Stimulated activated CD4-positive, alpha-beta T cell treated with anti-CD3 and anti-CD28 coated beads, Interleukin-15, amount 100 ng/mL, for 24 hours (primary cell): ENCODE measurements around the gene TTC31.

Experiments
- DNase-seq: peaks from one replicate; pipeline ENCODE4 v3.0.0-alpha.2; 2020

The TTC31 gene

DNA sequence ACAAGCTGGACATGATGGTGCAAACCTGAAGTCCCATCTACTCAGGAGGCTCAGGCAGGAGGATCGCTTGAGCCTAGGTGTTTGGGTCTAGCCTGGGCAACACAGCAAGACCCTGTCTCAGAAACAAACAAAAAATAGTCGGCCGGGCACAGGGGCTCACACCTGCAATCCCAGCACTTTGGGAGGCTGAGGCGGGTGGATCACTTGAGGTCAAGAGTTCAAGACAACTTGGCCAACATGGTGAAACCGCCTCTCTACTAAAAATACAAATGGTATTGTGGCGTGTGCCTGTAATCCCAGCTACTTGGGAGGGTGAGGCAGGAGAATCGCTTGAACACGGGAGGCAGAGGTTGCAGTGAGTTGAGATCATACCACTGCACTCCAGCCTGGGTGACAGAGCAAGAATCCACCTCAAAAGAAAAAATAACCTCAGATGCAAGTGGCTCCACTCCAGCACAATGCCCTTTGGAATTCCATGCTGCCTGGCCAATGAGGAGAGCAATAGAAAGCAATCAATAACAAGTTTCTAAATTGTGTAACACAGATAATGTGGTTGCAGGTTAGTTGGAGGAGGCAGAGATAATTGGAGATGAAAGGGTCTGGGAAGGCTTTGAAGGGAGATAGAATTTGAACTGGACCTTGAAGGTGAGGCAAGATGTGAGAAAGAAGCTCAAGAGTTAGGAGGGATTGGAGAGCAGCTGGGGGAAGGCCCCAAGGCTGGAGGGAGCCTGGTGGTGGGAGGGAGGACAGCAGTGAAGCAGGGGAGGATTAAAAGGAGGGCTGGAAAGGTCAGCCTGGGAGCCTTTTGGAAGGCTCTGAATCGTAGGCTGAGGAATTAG, 6.0 kb downstream of the TTC31 start:
- DNase-seq = no peak

DNA sequence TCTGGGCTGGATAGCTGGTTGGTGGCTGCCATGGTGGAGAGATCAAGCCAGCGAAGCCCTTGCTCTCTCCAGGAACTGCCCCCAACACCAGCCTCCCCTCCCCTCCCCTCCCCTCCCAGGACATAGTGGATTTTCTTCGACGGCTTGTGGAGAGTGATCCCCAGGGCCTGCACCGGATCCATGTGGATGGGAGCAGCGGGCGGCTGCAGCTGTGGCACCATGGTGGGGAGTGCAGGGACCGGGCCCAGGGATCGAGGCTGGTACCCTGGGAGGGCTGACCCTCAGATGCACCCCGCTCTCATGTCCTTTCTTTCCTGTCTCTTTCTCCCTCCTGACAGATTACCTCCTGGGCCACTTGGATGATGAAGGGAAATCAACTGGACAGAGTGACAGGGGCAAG, 7.0 kb downstream of the TTC31 start:
- no peak for DNase-seq

DNA sequence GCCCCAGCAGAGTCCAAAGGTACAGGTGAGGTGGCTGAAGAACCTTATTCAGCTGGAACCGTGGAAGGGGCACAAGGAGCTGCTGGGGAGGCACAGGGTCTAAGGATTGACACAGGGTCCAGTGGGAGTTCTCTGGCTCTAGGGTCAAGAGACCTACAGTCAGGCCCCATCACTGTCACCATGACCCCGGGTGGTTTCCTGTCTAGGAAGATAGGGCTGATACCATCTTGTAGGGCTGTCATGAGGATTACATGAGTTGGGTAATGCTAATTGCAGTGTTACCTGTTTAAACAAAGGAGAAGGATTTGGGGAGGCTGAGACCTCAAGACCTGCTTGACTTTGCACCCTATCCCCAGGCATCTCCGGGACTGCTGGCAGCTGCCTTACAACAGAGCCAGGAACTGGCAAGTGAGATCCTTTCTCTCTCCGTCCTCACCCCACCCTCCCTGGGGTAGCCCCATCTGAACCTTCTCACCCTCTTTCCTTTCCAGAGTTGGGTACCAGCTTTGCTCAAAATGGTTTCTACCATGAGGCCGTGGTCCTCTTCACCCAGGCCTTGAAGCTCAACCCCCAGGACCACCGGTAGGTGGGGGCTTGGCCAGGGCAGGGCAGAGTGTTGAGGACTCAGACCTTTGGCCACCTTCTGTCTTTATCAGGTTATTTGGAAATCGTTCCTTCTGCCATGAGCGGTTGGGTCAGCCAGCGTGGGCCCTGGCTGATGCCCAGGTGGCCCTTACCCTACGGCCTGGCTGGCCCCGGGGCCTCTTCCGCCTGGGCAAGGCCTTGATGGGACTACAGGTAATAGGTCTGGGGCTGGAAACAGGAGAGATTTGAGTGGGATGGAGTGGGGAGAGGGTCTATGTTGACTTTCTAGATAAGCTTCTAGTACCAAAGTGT, 9.0 kb downstream of the TTC31 start:
- no peak for DNase-seq

DNA sequence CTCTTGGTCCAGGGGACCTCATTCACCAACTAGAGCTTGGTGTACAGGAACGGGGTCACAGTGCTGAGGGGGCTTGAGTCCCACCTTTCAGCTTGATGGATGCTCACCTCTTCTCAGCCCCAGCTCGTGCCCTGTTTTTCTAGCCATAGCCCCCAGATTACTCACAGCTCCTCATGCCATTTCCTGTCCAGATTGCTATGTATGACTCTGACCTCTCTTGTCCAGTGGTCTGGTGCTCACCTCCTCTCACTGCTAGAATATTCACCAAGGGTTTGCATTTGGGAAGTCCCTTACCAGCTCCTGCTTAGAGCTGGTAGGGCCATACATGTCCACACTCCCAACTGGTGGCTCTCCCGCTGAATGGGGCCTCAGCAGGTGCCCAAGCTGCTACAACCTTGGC, 10.7 kb downstream of the TTC31 start:
- no peak for DNase-seq

DNA sequence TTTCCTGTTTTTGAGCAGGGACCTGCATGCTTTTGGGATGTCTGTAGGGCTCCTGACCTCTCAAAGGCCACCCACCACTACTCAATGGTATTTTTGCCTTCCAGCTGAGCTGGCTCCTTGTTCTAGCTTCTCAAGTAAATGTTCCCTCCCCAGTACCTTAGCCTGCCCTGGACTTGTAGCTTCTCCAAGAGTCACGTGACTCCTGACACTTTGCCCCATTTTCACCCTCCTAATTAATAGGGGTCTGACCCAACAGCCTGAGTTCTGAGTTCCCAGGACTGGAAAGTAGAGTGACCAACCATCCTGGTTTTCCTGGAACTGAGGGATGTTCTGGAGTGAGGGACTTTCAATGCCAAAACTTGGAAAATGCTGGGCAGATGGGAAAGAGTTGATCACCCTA, 12.6 kb downstream of the TTC31 start:
- no peak for DNase-seq

DNA sequence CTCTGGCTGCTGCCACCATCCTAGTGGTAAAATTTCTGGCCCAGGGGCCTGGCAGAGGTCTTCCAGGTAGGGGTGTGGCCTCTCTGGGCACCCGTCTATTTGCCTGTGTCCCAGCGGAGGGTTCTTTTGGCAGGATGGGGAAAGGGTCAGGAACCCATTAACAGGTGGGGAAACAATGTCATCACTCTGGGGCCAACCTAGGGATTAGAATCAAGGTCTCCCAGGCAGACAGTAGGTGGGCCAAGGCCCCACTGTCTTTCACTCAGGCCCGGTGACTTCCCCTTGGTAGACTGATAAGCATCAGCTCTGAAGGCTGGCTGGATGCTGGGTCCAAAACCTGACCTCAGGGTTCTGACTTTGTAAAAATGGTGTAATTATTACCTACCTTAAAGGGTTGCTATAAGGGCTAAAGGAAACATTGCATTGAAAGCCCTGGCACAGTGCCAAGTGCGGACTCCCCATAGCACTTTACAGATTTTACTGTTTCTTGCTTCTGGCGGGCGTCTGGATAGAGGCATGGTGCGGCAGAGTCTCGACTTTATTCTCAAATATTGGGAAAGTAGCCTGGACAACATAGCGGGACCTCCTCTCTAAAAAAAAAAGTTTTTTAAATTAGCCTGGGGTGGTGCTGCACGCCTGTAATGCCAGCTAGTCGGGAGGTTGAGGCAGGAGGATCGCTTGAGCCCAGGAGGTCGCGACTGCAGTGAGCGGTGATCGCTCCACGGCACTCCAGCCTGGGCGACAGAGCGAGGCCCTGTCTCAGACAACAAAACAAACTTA, 14.3 kb downstream of the TTC31 start:
- DNase-seq = no peak

DNA sequence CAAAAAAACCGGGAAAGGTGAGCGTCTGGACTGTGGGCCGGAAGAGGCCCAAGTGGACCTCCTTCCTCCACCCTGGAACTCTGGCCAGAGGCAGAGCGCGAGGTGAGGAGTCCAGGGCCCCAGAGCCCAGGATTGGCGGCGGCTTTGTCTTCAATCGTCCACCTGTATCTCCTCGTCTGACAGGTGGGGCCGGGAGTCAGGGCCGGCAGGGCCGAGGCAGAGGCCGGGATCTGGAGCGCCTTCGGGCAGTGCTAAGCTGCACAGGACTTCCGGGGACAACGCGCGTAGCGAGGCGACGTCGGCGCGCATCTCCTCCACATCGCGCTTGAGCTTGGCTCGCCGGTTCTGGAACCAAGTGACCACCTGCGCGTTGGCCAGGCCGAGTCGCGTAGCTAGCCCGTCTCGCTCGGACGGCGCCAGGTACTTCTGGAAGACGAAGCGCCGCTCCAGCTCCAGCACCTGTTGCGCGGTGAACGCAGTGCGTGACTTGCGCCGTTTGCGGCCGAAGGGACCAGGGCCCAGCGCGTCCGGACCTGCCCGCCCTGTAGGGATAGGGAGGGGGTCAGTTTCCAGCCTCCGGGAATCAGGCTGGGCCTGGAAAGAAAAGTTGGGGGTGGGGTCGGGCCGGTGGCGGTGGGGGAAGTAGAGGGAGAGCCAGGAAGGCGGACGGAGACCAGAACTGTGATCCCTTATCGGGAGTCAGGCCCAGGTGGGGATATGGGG, 15.1 kb downstream of the TTC31 start:
- DNase-seq = peak; percentile 62

DNA sequence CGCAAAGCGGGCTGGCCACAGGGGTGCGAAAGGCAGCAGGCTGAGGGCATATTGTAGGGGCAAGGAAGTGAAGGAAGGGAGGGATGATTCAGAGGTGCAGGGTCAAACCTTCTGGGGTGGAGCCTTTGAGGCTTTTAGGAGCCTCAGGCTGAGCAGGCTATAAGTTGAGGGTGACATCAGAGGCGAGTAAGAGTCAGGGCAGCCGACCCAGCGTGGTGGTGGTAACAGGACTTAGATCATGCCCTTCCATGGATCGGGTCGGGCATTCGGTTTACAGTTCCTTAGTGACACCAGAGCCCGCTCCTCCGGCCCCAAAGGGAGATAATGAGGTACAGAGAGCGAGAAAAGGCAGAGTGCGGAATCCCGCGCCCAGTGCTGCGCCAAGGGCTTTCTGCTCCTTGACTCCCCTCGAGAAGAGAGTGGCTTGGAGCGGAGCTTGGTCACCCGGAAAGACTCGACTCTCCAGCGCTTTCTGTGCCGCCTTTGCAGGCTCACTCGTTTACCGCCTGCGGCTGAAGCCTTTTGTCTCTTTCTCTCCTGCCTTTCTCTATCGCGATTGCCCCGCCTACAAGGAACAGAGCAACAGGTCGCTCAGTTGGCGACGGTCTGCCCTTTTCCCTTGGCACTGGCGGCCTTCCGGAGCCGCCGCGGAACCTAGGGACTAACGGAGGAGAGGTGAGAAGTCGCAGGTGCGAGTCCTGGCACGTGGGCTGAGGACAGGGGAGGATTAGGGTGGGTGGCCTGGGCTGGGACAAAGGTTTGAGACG, 15.8 kb downstream of the TTC31 start:
- DNase-seq = peak; percentile 47

DNA sequence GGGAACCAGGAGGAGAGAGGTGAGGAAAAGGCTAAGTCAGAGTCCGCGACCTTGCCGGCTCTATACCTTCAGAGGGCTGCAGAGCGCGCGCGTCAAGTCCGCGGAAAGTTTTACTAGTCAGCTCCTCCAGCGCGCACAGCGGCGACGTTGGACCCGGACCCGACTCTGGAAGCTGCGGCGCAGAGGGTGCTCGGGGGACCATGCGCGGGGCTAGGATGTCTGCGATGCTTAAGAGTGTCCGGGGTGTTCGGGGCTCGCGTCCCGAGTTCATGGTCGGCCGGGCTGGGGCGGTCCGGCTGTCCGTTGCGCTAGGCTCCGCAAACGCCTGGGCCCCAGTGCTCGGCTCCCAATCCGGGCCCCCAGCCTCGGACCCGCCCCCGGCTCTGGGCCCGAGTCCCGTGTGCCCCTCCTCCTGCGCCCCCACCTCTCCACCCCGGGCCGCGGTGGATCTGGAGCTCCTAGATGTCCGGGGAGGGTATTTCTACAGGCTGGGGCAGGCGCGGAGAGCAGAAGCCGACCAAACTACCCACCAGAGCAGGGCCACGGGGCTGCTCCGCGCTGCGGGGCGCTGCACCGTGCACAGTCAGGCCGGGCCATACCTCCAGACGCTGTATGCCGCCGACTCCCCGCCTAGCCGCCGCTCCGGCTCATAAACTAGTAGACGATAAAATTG, 16.5 kb downstream of the TTC31 start, which contains the start of gene LBX2:
TSS of gene LBX2 (minus strand) at position 337 of the 673 bp plus-strand sequence. CDS start at position 271, 66 bp downstream.
- DNase-seq = peak; percentile 68

DNA sequence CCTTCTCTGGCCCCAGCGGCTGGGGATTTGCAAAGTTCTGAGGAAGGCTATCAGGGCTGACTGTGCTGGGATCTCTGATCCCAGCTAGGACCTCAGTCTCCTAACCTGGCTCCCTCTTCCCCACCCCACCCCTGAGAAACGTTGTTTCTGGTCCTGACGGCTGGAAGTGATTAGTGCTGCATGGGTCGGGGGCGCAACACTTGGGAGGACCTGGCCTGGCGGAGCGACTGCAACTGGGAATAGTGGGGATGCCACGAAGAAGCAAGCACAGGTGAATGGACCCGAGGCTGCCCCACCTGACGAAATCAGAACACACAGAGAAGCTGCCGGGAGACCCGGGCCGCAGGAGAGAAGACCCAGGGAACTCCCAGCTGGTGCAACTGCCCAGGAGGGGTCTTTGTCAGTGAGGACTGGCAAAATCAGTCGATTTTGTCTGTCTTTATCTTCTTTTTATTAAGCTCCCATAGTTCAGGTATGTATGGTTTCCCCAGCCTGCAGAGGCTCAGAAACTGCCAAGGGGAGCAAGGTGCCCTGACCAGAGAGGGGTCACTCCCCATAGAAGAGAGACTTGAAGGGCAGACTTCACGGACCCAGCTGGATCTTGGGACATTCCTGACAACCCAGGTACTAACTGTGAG, 17.2 kb downstream of the TTC31 start:
- no peak for DNase-seq

DNA sequence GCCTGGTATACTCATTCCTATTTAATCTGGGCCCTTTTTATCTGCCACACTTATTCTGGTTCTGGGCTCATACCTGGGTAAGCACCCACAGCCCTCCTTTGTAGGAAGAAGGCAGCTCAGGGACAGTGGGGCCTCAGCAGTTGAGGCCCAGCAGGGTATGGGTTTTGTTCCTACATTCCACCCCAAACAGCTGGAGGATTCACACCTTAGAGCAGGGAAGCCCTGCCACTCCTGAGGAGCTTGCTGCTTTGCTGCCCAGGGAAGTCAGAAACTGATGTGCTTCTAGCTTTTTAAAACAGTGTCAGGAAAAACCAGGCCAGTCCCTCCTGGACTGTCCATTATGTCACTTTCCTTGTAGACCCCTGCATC, 17.7 kb downstream of the TTC31 start:
- no peak for DNase-seq

DNA sequence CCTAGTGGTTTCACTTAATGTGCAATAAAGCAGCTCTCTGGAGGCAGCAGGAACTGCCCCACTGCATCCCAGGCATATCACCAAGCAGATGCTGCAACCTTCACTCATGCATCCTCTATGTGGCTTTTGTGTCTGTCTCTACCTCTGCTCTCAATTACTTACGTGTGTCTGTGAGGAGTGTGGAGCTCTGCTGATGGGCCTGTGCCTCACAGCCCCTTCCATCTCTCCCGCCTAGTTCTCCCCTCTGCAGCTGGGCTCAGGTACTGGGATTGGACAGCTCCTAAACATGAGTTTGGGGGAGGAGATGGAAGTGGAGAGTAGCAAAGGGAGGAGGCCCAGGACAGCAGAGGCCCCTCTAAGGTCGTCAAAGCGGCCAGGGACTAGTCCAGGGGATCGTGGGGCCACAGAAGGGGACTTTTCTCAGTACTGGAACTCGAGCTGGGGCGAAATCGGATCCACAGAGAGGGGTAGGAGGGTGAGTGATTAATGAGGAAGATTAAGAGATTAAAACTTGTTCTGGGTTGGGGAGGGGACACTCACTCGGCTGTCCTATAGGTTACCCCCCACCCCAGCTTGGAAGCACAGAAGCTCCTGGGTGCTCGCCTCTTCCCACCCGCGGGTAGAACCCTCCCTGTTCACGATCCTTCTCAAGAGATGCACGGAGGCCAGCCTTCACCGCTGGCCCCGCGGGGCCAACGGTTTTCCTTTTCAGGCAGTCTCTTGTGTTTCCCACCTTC, 18.6 kb downstream of the TTC31 start:
- no peak for DNase-seq

DNA sequence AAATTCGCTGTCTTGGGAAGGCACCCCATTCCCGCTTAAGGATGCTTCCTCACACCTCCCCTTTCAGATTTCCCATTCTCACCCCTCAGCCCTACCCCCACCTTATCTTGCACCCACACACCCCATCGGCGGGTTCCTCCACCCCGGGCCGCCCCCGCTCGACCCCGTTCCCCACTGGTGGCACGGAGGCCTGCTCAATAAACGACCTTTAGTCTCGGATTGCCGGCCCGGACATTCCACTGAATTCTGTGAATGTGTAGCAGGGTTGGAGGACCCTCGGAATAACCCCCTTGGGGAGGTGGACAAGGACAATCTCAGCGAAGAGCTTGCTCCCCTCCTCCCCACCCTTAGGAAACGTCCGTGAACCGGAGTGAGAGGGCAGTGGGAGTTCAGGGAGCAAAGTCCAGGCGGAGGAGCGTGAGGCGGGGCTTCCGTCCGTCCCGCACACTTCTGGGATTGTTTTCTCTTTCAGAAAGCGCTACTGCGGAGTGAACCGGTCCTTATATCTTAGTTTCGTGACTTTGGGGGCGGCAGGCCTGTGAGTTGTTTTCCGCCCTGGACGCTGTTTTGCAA, 19.4 kb downstream of the TTC31 start:
- no peak for DNase-seq

DNA sequence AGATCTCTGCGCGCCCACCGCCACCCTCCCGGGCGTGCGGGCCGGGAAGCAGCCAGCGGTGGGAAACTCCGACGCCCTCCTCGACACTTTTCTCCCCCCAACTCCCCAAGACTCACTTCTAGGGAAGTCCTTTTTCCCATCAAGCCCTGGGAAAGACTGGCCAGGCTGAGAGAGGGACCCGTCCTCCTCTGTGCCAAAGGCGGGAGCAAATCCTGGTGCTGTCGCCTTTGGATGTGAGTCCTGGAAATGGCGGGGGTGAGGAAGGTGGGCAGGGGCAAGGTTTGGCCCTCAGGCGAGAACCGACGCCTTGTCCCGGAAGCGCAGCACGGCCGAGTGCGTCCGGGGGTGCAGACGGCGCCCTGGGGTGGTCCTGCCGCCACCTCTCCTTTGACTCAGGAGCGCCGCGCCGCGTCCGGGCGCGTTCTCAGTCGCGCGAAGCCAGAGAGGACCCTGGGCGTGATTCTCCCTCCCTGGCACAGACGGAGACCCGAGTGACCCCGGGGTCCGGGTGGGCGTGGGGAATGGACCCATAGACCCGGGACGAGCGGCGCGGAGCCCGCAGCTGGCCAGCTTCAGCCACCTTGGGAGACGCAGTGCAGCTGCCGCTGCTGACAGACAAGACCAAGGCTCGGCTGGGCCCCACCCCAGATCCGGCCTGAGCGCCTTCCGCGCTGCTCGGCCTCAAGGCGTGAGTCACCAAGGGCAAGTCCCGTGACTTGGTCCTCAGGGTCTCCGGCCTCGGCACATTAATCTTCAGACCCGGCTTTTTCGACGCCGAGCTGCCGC, 20.0 kb downstream of the TTC31 start:
- peak; percentile 74 for DNase-seq

DNA sequence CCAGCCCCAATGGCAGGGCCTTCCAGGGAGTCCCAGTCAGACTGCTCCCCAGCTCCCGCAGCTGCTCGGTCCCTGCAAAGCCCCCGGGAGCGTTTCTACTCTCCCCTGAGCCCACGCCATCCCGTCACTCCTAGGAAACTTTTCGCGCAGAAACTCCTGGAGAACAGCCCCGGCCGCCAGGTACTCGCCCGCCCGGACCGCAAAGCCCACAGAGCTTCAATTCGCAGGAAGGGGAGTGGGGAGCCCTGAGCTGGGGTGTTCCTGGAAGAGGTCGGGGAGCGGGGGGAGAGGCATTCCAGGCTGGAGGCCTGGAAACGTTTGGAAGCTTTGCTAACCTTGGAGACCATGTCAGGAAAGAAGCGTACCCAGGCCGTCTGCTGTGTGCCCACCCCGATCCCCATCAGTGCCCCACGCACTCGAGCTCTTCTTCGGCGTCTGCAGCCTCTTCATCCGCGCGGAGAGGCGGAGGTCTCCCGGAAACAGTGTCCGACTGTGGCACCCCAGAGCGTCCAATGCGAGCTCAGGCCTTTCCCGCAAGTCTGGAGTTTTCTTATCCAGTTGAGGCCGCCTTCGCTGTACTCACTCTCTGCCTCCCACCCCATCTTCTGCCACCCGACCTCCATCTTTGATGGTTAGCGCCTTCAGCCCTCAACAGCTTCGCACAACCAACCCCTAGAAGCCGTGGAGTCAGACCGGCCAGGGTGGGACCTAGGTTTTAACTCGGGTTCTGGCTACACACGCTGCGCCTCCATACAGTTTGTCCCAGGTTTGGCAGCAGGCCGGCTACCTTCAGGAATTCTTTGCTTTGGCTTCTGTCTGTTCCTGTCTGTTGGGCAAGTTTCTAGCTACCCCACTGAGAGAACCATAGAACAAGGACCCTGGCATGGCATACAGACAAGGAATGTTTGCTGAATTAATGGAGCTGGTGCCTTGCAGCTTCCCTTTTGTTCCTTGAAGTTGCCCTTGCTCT, 20.9 kb downstream of the TTC31 start:
- DNase-seq = no peak

DNA sequence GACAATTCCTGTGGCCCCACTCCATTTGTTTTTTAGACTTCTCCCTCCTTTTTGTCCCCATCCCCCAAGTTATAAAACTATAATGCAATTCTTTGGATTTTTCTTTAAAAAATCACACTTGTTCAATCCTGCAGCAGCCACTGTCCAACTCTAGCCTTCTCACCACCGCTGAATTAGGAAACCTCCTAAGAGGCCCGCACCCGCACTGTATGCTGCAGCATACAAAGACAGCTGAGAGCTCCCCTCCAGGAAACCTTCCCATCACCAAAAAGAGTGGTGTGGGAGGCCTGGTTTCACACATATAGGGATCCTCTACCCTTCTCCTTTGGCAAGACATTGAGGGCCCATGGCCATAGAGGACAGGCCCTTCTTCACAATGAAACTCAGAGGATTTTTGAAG, 21.7 kb downstream of the TTC31 start:
- DNase-seq = no peak
